ENCODE measurements around the gene PSME3IP1. TPM values are rescaled to one million over a fixed set of nuclear protein-coding genes. Genes with fewer than 3 reads are reported as not detected.

PSME3IP1 gene
- total RNA-seq, 1 donor from 2014 or later = 56.3 TPM

GRCh38 chr16:57151369-57151768 lies 34.5 kb downstream of the PSME3IP1 start:
- intact Hi-C loops (cut with micrococcal nuclease) = no loop called here
- peak overlapping the region; percentile 81 for H3K27ac ChIP-seq (replicated peaks)
- H3K9me3 ChIP-seq (replicated peaks) = no peaks in the 10 kb centered on the region

DNA sequence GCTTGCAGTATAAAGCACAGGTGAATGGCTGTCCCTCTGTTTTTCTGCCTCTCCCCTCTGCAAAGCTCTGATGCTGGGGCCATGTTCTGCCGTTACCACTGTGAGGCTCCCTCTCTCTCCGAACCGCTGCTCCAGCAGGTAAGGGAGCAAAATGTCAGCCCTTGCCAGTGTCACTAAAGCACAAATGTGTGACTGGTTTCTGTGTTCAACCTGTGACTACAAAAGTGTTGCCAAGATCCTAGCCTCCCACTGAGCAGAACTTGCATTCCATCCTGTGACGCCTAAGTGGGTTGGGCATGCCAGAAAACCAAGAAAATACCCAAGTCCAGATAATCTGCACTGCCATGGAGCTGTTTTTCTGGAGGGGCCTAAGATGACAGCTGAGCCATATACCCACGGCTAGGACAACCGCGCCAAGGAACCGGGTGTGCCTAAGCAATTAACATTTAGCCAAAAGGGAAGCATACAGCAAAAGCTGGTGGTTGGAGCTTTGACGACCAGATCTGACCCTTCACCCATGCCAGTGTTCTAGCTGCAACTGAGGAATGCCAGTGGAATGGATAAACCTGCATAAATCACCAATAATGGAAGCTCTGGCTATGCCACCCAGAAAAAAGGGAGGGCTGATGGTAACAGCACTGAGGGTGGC lies 35.0 kb downstream of the PSME3IP1 start:
- no peak overlapping the region for H3K4me3 ChIP-seq
- H3K27me3 ChIP-seq (ENCODE audit: low read depth) = no peaks in the 10 kb centered on the region
- H3K36me3 ChIP-seq = peaks cover 40% of the 10 kb centered on the region
- H3K4me1 ChIP-seq = peaks cover 66% of the 10 kb centered on the region
- DNase-seq = no peak
- H3K9me3 ChIP-seq (replicated peaks) = no peaks in the 10 kb centered on the region
- peak overlapping the region; percentile 81 for H3K27ac ChIP-seq (replicated peaks)
- intact Hi-C loops (cut with micrococcal nuclease) = no loop called here
- no peak for TF ChIP-seq CTCF (IDR thresholded peaks at IDR 0.05; ENCODE audit: borderline replicate concordance)

More at GRCh38 chr16:57151369-57151768, 34.5 kb downstream of the PSME3IP1 start:
- Histone ChIP-seq H3K27me3 (ENCODE audit: low read depth) (no peaks in the 10 kb centered on the region), H3K36me3 (peaks cover 46% of the 10 kb centered on the region), H3K4me3 (no peak overlapping the region), H3K4me1 (peaks cover 60% of the 10 kb centered on the region)
- TF ChIP-seq CTCF (IDR thresholded peaks at IDR 0.05; ENCODE audit: borderline replicate concordance) = no peak
- DNase-seq = no peak

DNA sequence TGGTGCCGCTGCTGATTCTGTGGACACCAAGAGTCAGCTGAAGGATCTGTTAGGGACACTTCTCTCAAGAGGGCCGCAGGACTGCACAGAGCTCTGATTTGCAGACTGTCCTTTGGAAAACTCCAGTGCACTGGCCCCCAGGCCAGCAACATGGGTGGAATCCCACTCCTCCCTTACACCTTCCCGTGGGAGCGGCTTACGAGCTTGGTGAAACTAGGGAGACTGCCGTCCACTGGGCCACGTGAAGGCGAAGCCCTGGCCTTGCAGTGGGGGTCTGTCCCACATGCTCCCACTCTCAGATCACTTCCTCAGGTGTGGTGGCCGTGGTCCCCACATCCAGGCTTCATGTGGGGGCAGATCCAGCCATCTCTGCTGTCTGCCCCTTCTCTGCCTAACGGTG lies 36.4 kb downstream of the PSME3IP1 start:
- TF ChIP-seq CTCF (IDR thresholded peaks at IDR 0.05; ENCODE audit: borderline replicate concordance) = no peak
- H3K4me3 ChIP-seq = no peak overlapping the region
- H3K27me3 ChIP-seq (ENCODE audit: low read depth) = no peaks in the 10 kb centered on the region
- peaks cover 26% of the 10 kb centered on the region for H3K36me3 ChIP-seq
- H3K27ac ChIP-seq (replicated peaks) = peak overlapping the region; percentile 81
- peaks cover 80% of the 10 kb centered on the region for H3K4me1 ChIP-seq
- no peak for DNase-seq
- intact Hi-C loops (cut with micrococcal nuclease) = no loop called here
- no peaks in the 10 kb centered on the region for H3K9me3 ChIP-seq (replicated peaks)

GRCh38 chr16:57148481-57148880 lies 37.4 kb downstream of the PSME3IP1 start:
- intact Hi-C loops (cut with micrococcal nuclease) = no loop called here
- Histone ChIP-seq H3K36me3 (peaks cover 17% of the 10 kb centered on the region), H3K27me3 (ENCODE audit: low read depth) (no peaks in the 10 kb centered on the region), H3K4me3 (no peak overlapping the region), H3K9me3 (replicated peaks) (no peaks in the 10 kb centered on the region), H3K4me1 (peaks cover 89% of the 10 kb centered on the region), H3K27ac (replicated peaks) (peak overlapping the region; percentile 81)
- DNase-seq = no peak
- TF ChIP-seq CTCF (IDR thresholded peaks at IDR 0.05; ENCODE audit: borderline replicate concordance) = no peak

DNA sequence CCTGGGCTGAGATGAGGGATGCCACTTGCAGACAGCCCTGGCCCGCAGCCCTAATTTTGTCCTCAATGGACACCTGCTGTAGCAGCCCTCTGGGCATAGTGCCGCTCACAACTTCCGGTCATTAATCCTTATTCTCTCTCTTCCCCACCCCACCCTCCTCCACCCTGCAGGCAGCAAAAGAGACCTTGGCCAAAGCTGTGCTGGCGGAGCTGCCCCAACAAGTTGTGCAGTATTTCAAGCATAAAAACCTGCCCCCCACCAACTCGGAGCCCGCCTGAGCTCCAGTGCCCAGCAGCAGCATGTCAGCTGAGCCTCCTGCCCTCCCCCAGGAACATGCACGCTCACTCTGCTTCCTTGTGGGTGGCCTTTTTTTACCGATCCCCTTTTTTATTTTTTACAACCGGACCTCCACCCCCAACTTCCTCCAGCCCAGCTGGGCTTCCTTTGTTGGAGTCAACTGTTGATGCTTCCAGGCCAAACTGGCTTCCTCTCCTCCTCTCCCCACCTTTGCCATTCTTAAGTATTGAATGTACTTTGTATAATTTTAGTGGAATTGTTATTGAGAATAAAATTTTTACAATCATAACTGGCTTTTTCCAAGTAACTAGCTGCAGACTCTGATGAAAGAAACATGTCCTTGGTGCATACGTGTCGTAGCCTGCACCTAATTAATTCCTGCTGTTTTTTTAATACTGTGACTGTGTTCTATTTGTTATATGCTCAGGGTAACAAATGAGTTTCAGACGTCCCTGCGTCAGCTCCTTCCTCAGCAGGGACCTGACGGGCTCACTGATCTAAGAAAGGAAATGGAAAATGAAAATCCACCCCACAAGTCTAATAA lies 38.2 kb downstream of the PSME3IP1 start:
- Histone ChIP-seq H3K27ac (replicated peaks) (peak overlapping the region; percentile 81), H3K27me3 (ENCODE audit: low read depth) (no peaks in the 10 kb centered on the region), H3K4me3 (no peak overlapping the region), H3K4me1 (peaks cover 97% of the 10 kb centered on the region), H3K9me3 (replicated peaks) (no peaks in the 10 kb centered on the region), H3K36me3 (peaks cover 8% of the 10 kb centered on the region)
- intact Hi-C loops (cut with micrococcal nuclease) = no loop called here
- no peak for TF ChIP-seq CTCF (IDR thresholded peaks at IDR 0.05; ENCODE audit: borderline replicate concordance)
- no peak for DNase-seq
